ENCODE data around the gene ZCCHC7. TPM values are rescaled to one million over a fixed set of nuclear protein-coding genes. Genes with fewer than 3 reads are reported as not detected.
A peak's percentile ranks its signal among the peaks of the same experiment; 100 is the strongest.

The ZCCHC7 gene
- total RNA-seq, 4 donors from 2014 or later = 12.4 to 56.9 (median 17.7) TPM

DNA sequence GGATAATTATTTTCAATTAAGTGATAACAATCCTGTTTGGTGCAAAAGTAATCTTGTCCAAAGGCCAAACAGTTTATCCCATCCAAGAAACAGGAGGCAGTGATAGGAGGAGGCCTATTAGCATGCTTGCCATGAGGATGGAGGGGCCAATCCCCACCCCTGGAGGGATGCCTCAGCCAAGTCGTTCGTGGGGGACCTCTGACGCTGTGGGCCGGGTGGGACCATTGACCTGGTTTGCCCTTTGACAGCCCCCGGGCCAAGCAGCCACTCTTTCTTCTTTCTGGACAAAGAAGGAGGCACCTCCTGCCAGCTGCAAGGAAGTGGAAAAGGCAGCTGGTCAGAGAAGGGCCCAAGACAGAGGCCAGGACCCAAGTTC, 262.6 kb downstream of the ZCCHC7 start:
- peaks cover 0 to 5% (median 2%) of the 10 kb centered on the region in 4 donors for H3K4me1 ChIP-seq
- H3K9me3 ChIP-seq = no peaks in the 10 kb centered on the region
- no peak for DNase-seq
- no peaks in the 10 kb centered on the region for H3K36me3 ChIP-seq
- no peaks in the 10 kb centered on the region for H3K27me3 ChIP-seq
- H3K4me3 ChIP-seq = no peak overlapping the region
- peak overlapping the region in 1 of 4 donors; percentile 72 for H3K27ac ChIP-seq
- no peak for TF ChIP-seq POLR2A (IDR thresholded peaks at IDR 0.05)
- TF ChIP-seq, protein P1, sequence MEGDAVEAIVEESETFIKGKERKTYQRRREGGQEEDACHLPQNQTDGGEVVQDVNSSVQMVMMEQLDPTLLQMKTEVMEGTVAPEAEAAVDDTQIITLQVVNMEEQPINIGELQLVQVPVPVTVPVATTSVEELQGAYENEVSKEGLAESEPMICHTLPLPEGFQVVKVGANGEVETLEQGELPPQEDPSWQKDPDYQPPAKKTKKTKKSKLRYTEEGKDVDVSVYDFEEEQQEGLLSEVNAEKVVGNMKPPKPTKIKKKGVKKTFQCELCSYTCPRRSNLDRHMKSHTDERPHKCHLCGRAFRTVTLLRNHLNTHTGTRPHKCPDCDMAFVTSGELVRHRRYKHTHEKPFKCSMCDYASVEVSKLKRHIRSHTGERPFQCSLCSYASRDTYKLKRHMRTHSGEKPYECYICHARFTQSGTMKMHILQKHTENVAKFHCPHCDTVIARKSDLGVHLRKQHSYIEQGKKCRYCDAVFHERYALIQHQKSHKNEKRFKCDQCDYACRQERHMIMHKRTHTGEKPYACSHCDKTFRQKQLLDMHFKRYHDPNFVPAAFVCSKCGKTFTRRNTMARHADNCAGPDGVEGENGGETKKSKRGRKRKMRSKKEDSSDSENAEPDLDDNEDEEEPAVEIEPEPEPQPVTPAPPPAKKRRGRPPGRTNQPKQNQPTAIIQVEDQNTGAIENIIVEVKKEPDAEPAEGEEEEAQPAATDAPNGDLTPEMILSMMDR (IDR thresholded peaks at IDR 0.05) = no peak

DNA sequence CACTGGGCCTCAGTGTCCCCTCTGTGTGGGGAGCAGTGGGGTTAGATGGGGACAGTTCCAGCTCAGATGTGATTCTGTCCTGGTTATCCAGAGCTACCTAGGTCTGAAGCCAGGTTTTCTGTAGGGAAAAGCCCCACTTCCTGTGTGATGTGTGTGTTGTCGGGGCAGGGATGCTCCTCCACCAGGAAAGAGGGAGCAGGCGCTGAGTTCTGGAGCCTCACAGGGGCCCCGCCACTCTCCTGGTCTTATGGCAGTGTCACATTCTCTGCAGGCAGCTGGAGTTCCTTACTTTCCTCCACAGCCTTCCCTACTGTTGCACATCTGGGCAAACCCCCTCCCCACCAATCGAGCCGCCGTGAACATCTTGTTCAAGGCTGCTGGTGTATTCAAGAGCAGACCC, 263.0 kb downstream of the ZCCHC7 start:
- Histone ChIP-seq H3K4me1 (peaks cover 0 to 3% (median 2%) of the 10 kb centered on the region in 4 donors), H3K9me3 (no peaks in the 10 kb centered on the region), H3K27me3 (no peaks in the 10 kb centered on the region), H3K36me3 (no peaks in the 10 kb centered on the region), H3K27ac (peak overlapping the region in 1 of 4 donors; percentile 72), H3K4me3 (no peak overlapping the region)
- TF ChIP-seq, protein P1 (IDR thresholded peaks at IDR 0.05) = no peak
- no peak for DNase-seq

DNA sequence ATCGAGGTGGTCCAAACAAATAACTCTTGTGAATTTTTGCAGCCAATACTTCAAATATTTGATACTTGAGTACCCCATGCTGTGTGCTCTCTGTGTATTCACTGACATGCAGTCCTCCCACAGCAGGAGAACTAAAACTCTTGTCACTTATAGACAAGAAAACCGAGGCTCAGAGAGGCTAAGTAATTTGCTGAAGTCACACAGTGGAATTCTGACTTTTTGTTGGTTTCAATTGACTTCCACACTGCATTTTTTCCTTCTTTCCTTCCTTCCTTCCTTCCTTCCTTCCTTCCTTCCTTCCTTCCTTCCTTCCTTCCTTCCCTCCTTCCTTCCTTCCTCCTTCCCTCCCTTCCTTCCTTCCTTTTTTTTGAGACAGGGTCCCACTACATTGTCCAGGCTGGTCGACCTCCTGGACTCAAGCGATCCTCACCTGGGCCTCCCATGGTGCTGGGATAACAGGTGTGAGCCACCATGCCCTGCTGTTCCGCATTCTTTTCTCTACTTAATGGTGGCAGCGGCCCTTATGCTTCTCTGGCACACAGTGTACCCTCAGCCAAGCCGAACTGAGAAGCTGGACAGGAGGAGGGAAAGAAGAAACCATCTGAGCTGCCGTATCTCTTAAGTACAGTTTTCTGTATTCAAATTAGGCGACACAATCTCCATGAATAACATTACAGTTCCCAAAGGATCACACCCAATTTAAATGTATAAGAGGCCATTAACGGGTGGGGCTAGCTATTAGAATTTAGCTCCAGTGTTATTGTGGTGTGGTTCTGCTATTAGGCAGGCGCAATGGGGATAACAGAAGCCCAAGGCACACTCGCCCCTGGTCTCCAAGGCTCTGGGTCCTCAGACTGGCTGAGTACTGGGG, 263.7 kb downstream of the ZCCHC7 start:
- Histone ChIP-seq H3K27me3 (no peaks in the 10 kb centered on the region), H3K4me3 (no peak overlapping the region), H3K4me1 (peaks cover 0 to 3% (median 0%) of the 10 kb centered on the region in 4 donors), H3K9me3 (no peaks in the 10 kb centered on the region), H3K27ac (no peak overlapping the region), H3K36me3 (no peaks in the 10 kb centered on the region)
- no peak for TF ChIP-seq POLR2A (IDR thresholded peaks at IDR 0.05)
- TF ChIP-seq, protein P1 (IDR thresholded peaks at IDR 0.05) = no peak
- no peak for DNase-seq

DNA sequence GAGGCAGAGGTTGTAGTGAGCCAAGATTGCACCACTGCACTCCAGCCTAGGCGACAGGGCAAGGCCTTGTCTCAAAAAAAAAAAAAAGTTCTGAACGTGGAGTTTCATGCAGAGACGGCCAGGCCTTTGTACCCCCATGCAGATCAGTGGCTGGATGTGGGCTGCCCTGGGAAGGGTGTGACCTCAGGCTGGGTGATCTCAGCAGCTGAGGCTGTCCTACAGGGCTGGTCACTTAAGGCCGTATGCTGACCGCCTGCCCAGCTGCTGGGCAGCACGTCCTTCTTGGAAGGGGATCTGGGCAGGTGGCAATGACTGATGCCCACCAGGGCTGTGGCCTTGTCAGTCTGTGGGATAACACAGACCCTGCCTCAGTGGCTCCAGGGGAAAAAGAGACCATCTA, 264.9 kb downstream of the ZCCHC7 start:
- no peak for DNase-seq
- TF ChIP-seq POLR2A (IDR thresholded peaks at IDR 0.05) = no peak
- TF ChIP-seq, protein P1 (IDR thresholded peaks at IDR 0.05) = no peak
- Histone ChIP-seq H3K27me3 (no peaks in the 10 kb centered on the region), H3K9me3 (no peaks in the 10 kb centered on the region), H3K27ac (no peak overlapping the region), H3K4me3 (no peak overlapping the region), H3K4me1 (peaks cover 0 to 3% (median 0%) of the 10 kb centered on the region in 4 donors), H3K36me3 (no peaks in the 10 kb centered on the region)

DNA sequence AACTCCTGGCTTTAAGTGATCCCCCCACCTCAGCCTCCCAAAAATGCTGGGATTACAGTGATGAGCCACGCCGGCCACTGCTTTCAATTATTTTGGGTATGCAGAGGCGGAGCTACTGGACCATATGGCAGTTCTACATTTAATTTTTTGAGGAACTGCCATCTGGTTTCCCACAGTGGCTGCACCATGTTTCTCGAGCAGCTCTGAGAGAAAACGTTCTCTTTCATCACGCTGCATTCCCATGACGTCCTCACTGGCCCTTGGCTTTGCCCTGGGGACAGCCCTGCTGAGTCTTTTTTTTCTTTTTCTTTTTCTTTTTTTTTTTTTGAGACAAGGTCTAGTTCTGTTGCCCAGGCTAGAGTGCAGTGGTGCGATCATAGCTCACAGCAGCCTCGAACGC, 266.6 kb downstream of the ZCCHC7 start:
- H3K4me3 ChIP-seq = no peak overlapping the region
- no peak for DNase-seq
- TF ChIP-seq POLR2A (IDR thresholded peaks at IDR 0.05) = no peak
- TF ChIP-seq, protein P1 (IDR thresholded peaks at IDR 0.05) = no peak
- no peaks in the 10 kb centered on the region for H3K36me3 ChIP-seq
- no peaks in the 10 kb centered on the region for H3K9me3 ChIP-seq
- no peak overlapping the region for H3K27ac ChIP-seq
- peaks cover 0 to 3% (median 0%) of the 10 kb centered on the region in 4 donors for H3K4me1 ChIP-seq
- no peaks in the 10 kb centered on the region for H3K27me3 ChIP-seq
